Measurements from ENCODE around the gene OGDH. TPM values are rescaled to one million over a fixed set of nuclear protein-coding genes. Genes with fewer than 3 reads are reported as not detected.

The OGDH gene
- total RNA-seq, 4 donors from 2014 or later, result 74.0 to 160 (median 143) TPM

GRCh38 chr7:44673324-44673723 is 66.9 kb downstream of the OGDH start:
- Histone ChIP-seq H3K9me3 (no peaks in the 10 kb centered on the region), H3K27me3 (no peaks in the 10 kb centered on the region), H3K4me1 (no peaks in the 10 kb centered on the region), H3K27ac (no peak overlapping the region), H3K4me3 (no peak overlapping the region), H3K36me3 (peaks cover 0 to 27% (median 15%) of the 10 kb centered on the region in 4 donors)
- no peak for DNase-seq
- intact Hi-C loops (cut with DNase I; ENCODE audit: low total_unique reads) (no loop called here), in situ Hi-C loops (cut with MboI; ENCODE audit: low pct_ligation_motif_present in 1 of 4, low pct_unique_long_range_greater_than_20kb in 1 of 4, low sequenced_read_pairs in 3 of 4) (no loop called here)
- 96 to 100% methylated on average over 1 to 2 of the region's 2 CpGs for WGBS, 2 donors (ENCODE audit: low coverage in 1 of 2)
- no peak for TF ChIP-seq CTCF (IDR thresholded peaks at IDR 0.05)

DNA sequence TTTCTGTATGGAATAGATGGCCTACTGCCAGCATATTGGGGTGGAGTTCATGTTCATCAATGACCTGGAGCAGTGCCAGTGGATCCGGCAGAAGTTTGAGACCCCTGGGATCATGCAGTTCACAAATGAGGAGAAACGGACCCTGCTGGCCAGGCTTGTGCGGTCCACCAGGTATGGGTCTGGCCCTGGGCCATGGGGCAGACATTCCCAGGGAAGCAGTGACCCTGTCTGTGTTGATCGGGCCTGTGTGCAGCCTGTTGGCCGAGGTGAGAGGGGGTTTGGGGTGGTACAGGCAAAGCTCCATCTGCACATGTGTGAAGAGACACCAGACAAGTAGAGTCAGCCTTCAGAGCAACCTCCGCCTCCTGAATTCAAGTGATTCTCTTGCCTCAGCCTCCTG is 67.3 kb downstream of the OGDH start:
- in situ Hi-C loops (cut with MboI; ENCODE audit: low pct_ligation_motif_present in 1 of 4, low pct_unique_long_range_greater_than_20kb in 1 of 4, low sequenced_read_pairs in 3 of 4), result no loop called here
- no peak for TF ChIP-seq POLR2AphosphoS5 (IDR thresholded peaks at IDR 0.05)
- TF ChIP-seq POLR2A (IDR thresholded peaks at IDR 0.05), result no peak
- TF ChIP-seq CTCF (IDR thresholded peaks at IDR 0.05), result no peak
- TF ChIP-seq EP300 (IDR thresholded peaks at IDR 0.05; ENCODE audit: low read depth), result no peak
- 96% methylated on average over 6 of the region's 6 CpGs; no CpG with 5 or more reads in 1 of the 2 donors for WGBS, 2 donors (ENCODE audit: low coverage in 1 of 2)
- intact Hi-C loops (cut with DNase I; ENCODE audit: low total_unique reads), result no loop called here
- H3K9me3 ChIP-seq, result no peaks in the 10 kb centered on the region
- H3K36me3 ChIP-seq, result peaks cover 0 to 27% (median 12%) of the 10 kb centered on the region in 4 donors
- no peak for DNase-seq
- H3K4me1 ChIP-seq, result no peaks in the 10 kb centered on the region
- H3K27ac ChIP-seq, result no peak overlapping the region
- H3K27me3 ChIP-seq, result no peaks in the 10 kb centered on the region
- no peak overlapping the region for H3K4me3 ChIP-seq

DNA sequence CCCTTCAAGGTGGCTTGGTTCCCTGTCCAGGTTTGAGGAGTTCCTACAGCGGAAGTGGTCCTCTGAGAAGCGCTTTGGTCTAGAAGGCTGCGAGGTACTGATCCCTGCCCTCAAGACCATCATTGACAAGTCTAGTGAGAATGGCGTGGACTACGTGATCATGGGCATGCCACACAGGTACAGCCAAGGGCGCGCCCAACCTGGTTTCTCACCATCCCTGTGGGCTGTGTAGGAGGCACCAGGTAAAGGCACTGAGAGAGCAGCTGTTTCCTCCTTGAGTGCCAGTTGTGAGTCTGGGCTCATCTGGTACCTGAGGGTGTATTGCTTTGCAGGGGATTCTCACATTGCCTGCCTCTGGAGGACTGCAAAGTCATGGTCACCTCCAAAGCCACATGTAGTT is 68.0 kb downstream of the OGDH start:
- in situ Hi-C loops (cut with MboI; ENCODE audit: low pct_ligation_motif_present in 1 of 4, low pct_unique_long_range_greater_than_20kb in 1 of 4, low sequenced_read_pairs in 3 of 4) (no loop called here), intact Hi-C loops (cut with DNase I; ENCODE audit: low total_unique reads) (no loop called here)
- 95% methylated on average over 7 of the region's 7 CpGs; no CpG with 5 or more reads in 1 of the 2 donors for WGBS, 2 donors (ENCODE audit: low coverage in 1 of 2)
- no peak overlapping the region for H3K4me3 ChIP-seq
- no peaks in the 10 kb centered on the region for H3K27me3 ChIP-seq
- H3K9me3 ChIP-seq, result no peaks in the 10 kb centered on the region
- no peaks in the 10 kb centered on the region for H3K4me1 ChIP-seq
- no peak for TF ChIP-seq CTCF (IDR thresholded peaks at IDR 0.05)
- TF ChIP-seq POLR2A (IDR thresholded peaks at IDR 0.05), result no peak
- TF ChIP-seq POLR2AphosphoS5 (IDR thresholded peaks at IDR 0.05), result no peak
- TF ChIP-seq EP300 (IDR thresholded peaks at IDR 0.05; ENCODE audit: low read depth), result no peak
- peaks cover 0 to 27% (median 12%) of the 10 kb centered on the region in 4 donors for H3K36me3 ChIP-seq
- H3K27ac ChIP-seq, result no peak overlapping the region
- no peak for DNase-seq

DNA sequence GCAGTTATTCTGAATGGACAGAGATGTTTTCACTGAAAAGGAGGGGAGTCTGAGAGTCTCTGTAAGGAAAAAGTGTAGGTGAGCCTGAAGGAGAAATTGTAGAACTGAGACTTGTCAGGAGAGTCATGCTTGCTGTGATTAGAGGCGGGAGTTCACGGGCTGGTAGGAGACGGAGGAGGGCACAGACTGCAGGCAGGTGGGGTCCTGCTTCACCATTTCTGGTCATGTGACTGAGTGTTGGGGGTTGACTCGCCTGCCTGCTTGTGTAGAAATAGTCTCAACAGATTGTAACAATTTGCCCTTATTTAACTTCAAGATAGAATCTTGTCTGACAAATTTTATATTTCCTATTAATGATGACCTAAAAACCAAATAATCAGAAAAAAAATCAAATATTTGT is 70.3 kb downstream of the OGDH start:
- TF ChIP-seq CTCF (IDR thresholded peaks at IDR 0.05) (no peak), POLR2AphosphoS5 (IDR thresholded peaks at IDR 0.05) (no peak), POLR2A (IDR thresholded peaks at IDR 0.05) (no peak), EP300 (IDR thresholded peaks at IDR 0.05; ENCODE audit: low read depth) (no peak)
- H3K4me3 ChIP-seq, result no peak overlapping the region
- H3K4me1 ChIP-seq, result no peaks in the 10 kb centered on the region
- no peak overlapping the region for H3K27ac ChIP-seq
- no peak for DNase-seq
- WGBS, 2 donors (ENCODE audit: low coverage in 1 of 2), result 97 to 100% methylated on average over 1 to 4 of the region's 4 CpGs
- H3K27me3 ChIP-seq, result no peaks in the 10 kb centered on the region
- in situ Hi-C loops (cut with MboI; ENCODE audit: low pct_ligation_motif_present in 1 of 4, low pct_unique_long_range_greater_than_20kb in 1 of 4, low sequenced_read_pairs in 3 of 4), result no loop called here
- no peaks in the 10 kb centered on the region for H3K9me3 ChIP-seq
- intact Hi-C loops (cut with DNase I; ENCODE audit: low total_unique reads), result no loop called here
- peaks cover 0 to 29% (median 13%) of the 10 kb centered on the region in 4 donors for H3K36me3 ChIP-seq

Data from transverse colon (tissue), 4 donors.